H1 (cell line): Measurements from ENCODE around the gene PLBD1. TPM values are rescaled to one million over a fixed set of nuclear protein-coding genes. Genes with fewer than 3 reads are reported as not detected.

Experiments used
- ASH2L ChIP-seq: fragments of 200-600, 300-600 bp; sonication (generic); IDR thresholded peaks from one replicate; pipeline ENCODE4 v1.7.1; 2017; ENCODE audit warnings: low read length
- BRCA1 ChIP-seq: IDR thresholded peaks from 2 replicates; pipeline ENCODE4 v1.6.1; 2012; ENCODE audit warnings: low read depth, low read length, improper control_type of control experiment
- CHD2 ChIP-seq: IDR thresholded peaks from 2 replicates; pipeline ENCODE4 v1.6.1; 2012; ENCODE audit warnings: low read length, improper control_type of control experiment
- CHD7 ChIP-seq: fragments of 300-600 bp; sonication (generic); IDR thresholded peaks from 2 replicates; pipeline ENCODE4 v1.7.1; 2012; ENCODE audit warnings: low read length, moderate library complexity, mild to moderate bottlenecking, inconsistent platforms; ENCODE audit not compliant: insufficient replicate concordance
- GTF2F1 ChIP-seq: IDR thresholded peaks from 2 replicates; pipeline ENCODE4 v1.6.1; 2012; ENCODE audit warnings: low read depth, low read length, improper control_type of control experiment, borderline replicate concordance
- POLR2AphosphoS5 ChIP-seq: IDR thresholded peaks from 2 replicates; pipeline ENCODE4 v1.6.1; 2011; ENCODE audit warnings: low read depth, low read length
- RAD21 ChIP-seq, 2 experiments: IDR thresholded peaks in 1 of 2; conservative IDR thresholded peaks in 1 of 2; 2 replicates each; pipeline ENCODE4 v1.6.1; 2011; ENCODE audit warnings: low read depth in 2 of 2, low read length in 2 of 2, improper control_type of control experiment in 1 of 2, inconsistent platforms in 1 of 2, mild to moderate bottlenecking in 1 of 2, moderate library complexity in 1 of 2
- RXRA ChIP-seq: IDR thresholded peaks from 2 replicates; pipeline ENCODE4 v1.6.1; 2011; ENCODE audit warnings: low read depth, mild to moderate bottlenecking, low read length, moderate library complexity; ENCODE audit not compliant: insufficient read depth
- SIN3A ChIP-seq, 2 experiments: IDR thresholded peaks in 1 of 2; conservative IDR thresholded peaks in 1 of 2; 2 replicates each; pipeline ENCODE4 v1.6.1; 2011 to 2012; ENCODE audit warnings: low read length in 2 of 2, improper control_type of control experiment in 1 of 2, low read depth in 1 of 2, mild to moderate bottlenecking in 1 of 2
- SIRT6 ChIP-seq: IDR thresholded peaks from one replicate; pipeline ENCODE4 v1.7.1; 2012; ENCODE audit warnings: low read length, inconsistent platforms
- SRF ChIP-seq: IDR thresholded peaks from 2 replicates; pipeline ENCODE4 v1.6.1; 2011; ENCODE audit warnings: mild to moderate bottlenecking, low read depth, low read length, moderate library complexity
- TCF12 ChIP-seq: IDR thresholded peaks from 2 replicates; pipeline ENCODE4 v1.6.1; 2011; ENCODE audit warnings: low read depth, mild to moderate bottlenecking, low read length
- polyA plus RNA-seq, 7 experiments: library from polyadenylated mRNA; depleted of rRNA in 3 of 7; stranded (reverse) in 5 of 7; unstranded in 2 of 7; fragments of >200 nt in 5 of 7; fragments of 200-250 nt in 2 of 7; gene quantifications; 1 replicate in 5 of 7; 2 replicates in 1 of 7; 4 replicates in 1 of 7; pipeline versions ENCODE4 v1.2.1 to v1.2.3, GENCODE V29; 2011 to 2013; ENCODE audit warnings: missing spikeins in 2 of 7, mixed read lengths in 2 of 7
- total RNA-seq: library from RNA; stranded (reverse); fragmentation: NEBNext Ultra II Directional; extraction: Animal tissue kit (Norgen Biotek cat#: 25700); gene quantifications from 2 replicates; pipeline ENCODE4 v1.2.1, GENCODE V29; 2021

Gene PLBD1
- total and polyA plus RNA-seq, 2 of the 8 experiments (the other 6 are each of a cell fraction or from before 2014, with no cell fraction given): 6.3 to 12.3 TPM

GRCh38 chr12:14482886-14483285 lies 84.8 kb downstream of the PLBD1 start (continued):
- TF ChIP-seq CHD7 (no peak), CHD2 (no peak), BRCA1 (no peak), ASH2L (no peak), RAD21 (IDR thresholded peaks at IDR 0.05 in 1 of 2, conservative IDR thresholded peaks at IDR 0.05 in 1 of 2; ENCODE audit: low read depth in 2 of 2, low read length in 2 of 2) (no peak), SIRT6 (no peak), SIN3A (conservative IDR thresholded peaks at IDR 0.05 in 1 of 2, IDR thresholded peaks at IDR 0.05 in 1 of 2; ENCODE audit: low read depth in 1 of 2, low read length in 2 of 2) (no peak), POLR2AphosphoS5 (no peak), GTF2F1 (no peak), TCF12 (no peak), RXRA (no peak), SRF (no peak)
